RWPE2 (cell line): Measurements from ENCODE around the gene USP36.

Source experiments
- ATAC-seq: fragments of 200-7000 bp; cut with Tn5 transposase; 3 replicates; pipeline ENCODE4 v1.9.1; 2021; ENCODE audit warnings: low read depth
- DNase-seq: peaks from one replicate; pipeline ENCODE4 v3.0.0-alpha.2; 2020; ENCODE audit warnings: low spot score
- H3K27ac ChIP-seq: fragments of 450-650 bp; 2 replicates; pipeline ENCODE4 v1.5.1; 2017; ENCODE audit warnings: mild to moderate bottlenecking; ENCODE audit not compliant: poor library complexity, severe bottlenecking
- H3K27me3 ChIP-seq: fragments of 250-450 bp; sonication (Bioruptor Pico); 2 replicates; pipeline ENCODE4 v1.5.1; 2021; ENCODE audit warnings: mild to moderate bottlenecking, moderate library complexity; ENCODE audit not compliant: insufficient read depth, poor library complexity, severe bottlenecking
- H3K36me3 ChIP-seq: fragments of 250-450 bp; sonication (Bioruptor Pico); 2 replicates; pipeline ENCODE4 v1.5.1; 2020; ENCODE audit warnings: low read depth, mild to moderate bottlenecking, moderate library complexity
- H3K4me1 ChIP-seq: fragments of 250-450 bp; sonication (Bioruptor Pico); 2 replicates; pipeline ENCODE4 v1.5.1; 2021; ENCODE audit warnings: mild to moderate bottlenecking, moderate library complexity; ENCODE audit not compliant: insufficient read depth, poor library complexity, severe bottlenecking
- H3K4me3 ChIP-seq: fragments of 250-450 bp; sonication (Bioruptor Pico); 2 replicates; pipeline ENCODE4 v1.5.1; 2021; ENCODE audit warnings: mild to moderate bottlenecking, moderate library complexity; ENCODE audit not compliant: severe bottlenecking
- H3K9me3 ChIP-seq: fragments of 250-450 bp; sonication (Bioruptor Pico); 2 replicates; pipeline ENCODE4 v1.5.1; 2021; ENCODE audit warnings: mild to moderate bottlenecking, moderate library complexity; ENCODE audit not compliant: severe bottlenecking
- CTCF ChIP-seq: fragments of 450-650 bp; IDR thresholded peaks from one replicate; pipeline ENCODE4 v1.5.1; 2017; ENCODE audit warnings: mild to moderate bottlenecking, moderate library complexity; ENCODE audit not compliant: poor library complexity, severe bottlenecking

The USP36 gene

GRCh38 chr17:78824240-78824639 lies 16.4 kb downstream of the USP36 start:
- no peak overlapping the region for H3K27ac ChIP-seq
- no peaks in the 10 kb centered on the region for H3K9me3 ChIP-seq
- ATAC-seq (no peak), DNase-seq (no peak)
- no peaks in the 10 kb centered on the region for H3K27me3 ChIP-seq
- H3K4me1 ChIP-seq = no peaks in the 10 kb centered on the region
- H3K4me3 ChIP-seq = no peak overlapping the region
- H3K36me3 ChIP-seq = peaks cover 91% of the 10 kb centered on the region
- TF ChIP-seq CTCF = no peak

GRCh38 chr17:78823282-78824046 lies 17.1 kb downstream of the USP36 start:
- H3K4me3 ChIP-seq = no peak overlapping the region
- no peak for TF ChIP-seq CTCF
- no peaks in the 10 kb centered on the region for H3K4me1 ChIP-seq
- no peak for ATAC-seq
- H3K27me3 ChIP-seq = no peaks in the 10 kb centered on the region
- no peaks in the 10 kb centered on the region for H3K9me3 ChIP-seq
- H3K27ac ChIP-seq = no peak overlapping the region
- H3K36me3 ChIP-seq = peaks cover 91% of the 10 kb centered on the region
- no peak for DNase-seq

GRCh38 chr17:78822552-78822951 lies 18.1 kb downstream of the USP36 start:
- no peak overlapping the region for H3K4me3 ChIP-seq
- no peak for TF ChIP-seq CTCF
- H3K4me1 ChIP-seq = no peaks in the 10 kb centered on the region
- H3K27ac ChIP-seq = no peak overlapping the region
- peaks cover 91% of the 10 kb centered on the region for H3K36me3 ChIP-seq
- no peaks in the 10 kb centered on the region for H3K9me3 ChIP-seq
- no peaks in the 10 kb centered on the region for H3K27me3 ChIP-seq
- ATAC-seq = peak; percentile 70
- no peak for DNase-seq

- H3K4me3 ChIP-seq = no peak overlapping the region
- no peak overlapping the region for H3K27ac ChIP-seq
- no peaks in the 10 kb centered on the region for H3K27me3 ChIP-seq
- TF ChIP-seq CTCF = no peak
- DNase-seq (no peak), ATAC-seq (no peak)
- no peaks in the 10 kb centered on the region for H3K9me3 ChIP-seq
- no peaks in the 10 kb centered on the region for H3K4me1 ChIP-seq
- H3K36me3 ChIP-seq = peaks cover 92% of the 10 kb centered on the region
These were observed 18.7 kb downstream of the USP36 start for GRCh38 chr17:78821961-78822360.

GRCh38 chr17:78820841-78821240 lies 19.8 kb downstream of the USP36 start:
- H3K36me3 ChIP-seq = peaks cover 92% of the 10 kb centered on the region
- ATAC-seq = no peak
- H3K4me3 ChIP-seq = no peak overlapping the region
- no peak for DNase-seq
- TF ChIP-seq CTCF = no peak
- no peaks in the 10 kb centered on the region for H3K4me1 ChIP-seq
- H3K27me3 ChIP-seq = no peaks in the 10 kb centered on the region
- H3K27ac ChIP-seq = no peak overlapping the region
- H3K9me3 ChIP-seq = no peaks in the 10 kb centered on the region
